ENCODE results near the gene STPG3.

- TF ChIP-seq POLR2A (IDR thresholded peaks at IDR 0.05; ENCODE audit: low read length): no peak
- TF ChIP-seq, protein P1, sequence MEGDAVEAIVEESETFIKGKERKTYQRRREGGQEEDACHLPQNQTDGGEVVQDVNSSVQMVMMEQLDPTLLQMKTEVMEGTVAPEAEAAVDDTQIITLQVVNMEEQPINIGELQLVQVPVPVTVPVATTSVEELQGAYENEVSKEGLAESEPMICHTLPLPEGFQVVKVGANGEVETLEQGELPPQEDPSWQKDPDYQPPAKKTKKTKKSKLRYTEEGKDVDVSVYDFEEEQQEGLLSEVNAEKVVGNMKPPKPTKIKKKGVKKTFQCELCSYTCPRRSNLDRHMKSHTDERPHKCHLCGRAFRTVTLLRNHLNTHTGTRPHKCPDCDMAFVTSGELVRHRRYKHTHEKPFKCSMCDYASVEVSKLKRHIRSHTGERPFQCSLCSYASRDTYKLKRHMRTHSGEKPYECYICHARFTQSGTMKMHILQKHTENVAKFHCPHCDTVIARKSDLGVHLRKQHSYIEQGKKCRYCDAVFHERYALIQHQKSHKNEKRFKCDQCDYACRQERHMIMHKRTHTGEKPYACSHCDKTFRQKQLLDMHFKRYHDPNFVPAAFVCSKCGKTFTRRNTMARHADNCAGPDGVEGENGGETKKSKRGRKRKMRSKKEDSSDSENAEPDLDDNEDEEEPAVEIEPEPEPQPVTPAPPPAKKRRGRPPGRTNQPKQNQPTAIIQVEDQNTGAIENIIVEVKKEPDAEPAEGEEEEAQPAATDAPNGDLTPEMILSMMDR (IDR thresholded peaks at IDR 0.05): no peak
- no peak for TF ChIP-seq HOXA7 (CRISPR knock-in tag; IDR thresholded peaks at IDR 0.05)
- no peak for TF ChIP-seq USF2 (IDR thresholded peaks at IDR 0.05)
- no peak for TF ChIP-seq POLR2AphosphoS2 (conservative IDR thresholded peaks at IDR 0.05; ENCODE audit: low read length)
- TF ChIP-seq RFX5 (IDR thresholded peaks at IDR 0.05): no peak
- TF ChIP-seq RAD21 (conservative IDR thresholded peaks at IDR 0.05 in 1 of 2, IDR thresholded peaks at IDR 0.05 in 1 of 2): no peak
- no peak for TF ChIP-seq CEBPB (IDR thresholded peaks at IDR 0.05)
- TF ChIP-seq ZFP36 (IDR thresholded peaks at IDR 0.05; ENCODE audit: borderline replicate concordance, partially characterized antibody): no peak
- TF ChIP-seq, protein P2, sequence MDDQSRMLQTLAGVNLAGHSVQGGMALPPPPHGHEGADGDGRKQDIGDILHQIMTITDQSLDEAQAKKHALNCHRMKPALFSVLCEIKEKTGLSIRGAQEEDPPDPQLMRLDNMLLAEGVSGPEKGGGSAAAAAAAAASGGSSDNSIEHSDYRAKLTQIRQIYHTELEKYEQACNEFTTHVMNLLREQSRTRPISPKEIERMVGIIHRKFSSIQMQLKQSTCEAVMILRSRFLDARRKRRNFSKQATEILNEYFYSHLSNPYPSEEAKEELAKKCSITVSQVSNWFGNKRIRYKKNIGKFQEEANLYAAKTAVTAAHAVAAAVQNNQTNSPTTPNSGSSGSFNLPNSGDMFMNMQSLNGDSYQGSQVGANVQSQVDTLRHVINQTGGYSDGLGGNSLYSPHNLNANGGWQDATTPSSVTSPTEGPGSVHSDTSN (IDR thresholded peaks at IDR 0.05): no peak
- TF ChIP-seq KDM5A (IDR thresholded peaks at IDR 0.05): no peak
- TF ChIP-seq BHLHE40 (IDR thresholded peaks at IDR 0.05; ENCODE audit: low read depth, low read length): no peak
- no peak for TF ChIP-seq REST (IDR thresholded peaks at IDR 0.05)
Measured at GRCh38 chr9:137236936-137237421, 14.1 kb upstream of the STPG3 start.
